GM21825 (cell line): ENCODE measurements around the gene PDGFB.

Experiments used
- ATAC-seq: cut with Tn5 transposase; IDR thresholded peaks from one replicate; pipeline ENCODE4 v1.9.1; 2021; ENCODE audit warnings: mild to moderate bottlenecking, moderate library complexity; ENCODE audit not compliant: unreplicated experiment

Gene PDGFB

GRCh38 chr22:39244496-39245129, at the start of gene PDGFB:
PDGFB (minus strand) TSS chr22:39244982; CDS start chr22:39243963, 1,019 bp downstream.
- no peak for ATAC-seq

DNA sequence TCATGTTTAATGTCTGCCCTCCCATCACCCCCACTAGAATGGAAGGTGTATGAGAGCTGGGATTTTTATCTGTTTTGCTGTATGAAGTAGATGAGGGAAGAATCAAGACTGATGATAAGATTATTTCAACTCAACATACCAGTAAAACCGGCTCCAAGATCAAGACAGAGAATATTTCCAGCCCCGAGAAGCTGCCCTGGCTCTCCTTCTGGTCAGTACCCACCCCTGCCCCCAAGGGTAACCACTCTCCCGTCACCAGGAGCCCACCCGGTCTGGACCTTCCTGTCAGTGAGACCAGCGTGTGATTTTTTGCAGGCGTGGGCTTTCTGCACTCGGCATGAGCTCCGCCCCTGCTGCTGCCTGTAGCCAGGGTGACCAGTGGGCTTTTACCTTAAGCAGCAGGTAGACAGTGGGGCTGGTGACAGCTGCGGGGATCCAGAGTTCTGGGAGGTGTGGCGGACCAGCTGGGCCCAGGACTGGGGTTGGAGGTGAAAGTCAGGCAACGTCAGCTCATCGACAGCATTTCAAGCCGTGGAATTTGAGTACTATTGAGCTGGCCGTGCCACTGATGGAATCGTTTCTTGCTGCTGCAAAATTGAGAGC, 49.1 kb upstream of the PDGFB start:
- no peak for ATAC-seq

GRCh38 chr22:39292561-39293074, 47.8 kb upstream of the PDGFB start:
- no peak for ATAC-seq

GRCh38 chr22:39292031-39292462, 47.3 kb upstream of the PDGFB start:
- no peak for ATAC-seq

DNA sequence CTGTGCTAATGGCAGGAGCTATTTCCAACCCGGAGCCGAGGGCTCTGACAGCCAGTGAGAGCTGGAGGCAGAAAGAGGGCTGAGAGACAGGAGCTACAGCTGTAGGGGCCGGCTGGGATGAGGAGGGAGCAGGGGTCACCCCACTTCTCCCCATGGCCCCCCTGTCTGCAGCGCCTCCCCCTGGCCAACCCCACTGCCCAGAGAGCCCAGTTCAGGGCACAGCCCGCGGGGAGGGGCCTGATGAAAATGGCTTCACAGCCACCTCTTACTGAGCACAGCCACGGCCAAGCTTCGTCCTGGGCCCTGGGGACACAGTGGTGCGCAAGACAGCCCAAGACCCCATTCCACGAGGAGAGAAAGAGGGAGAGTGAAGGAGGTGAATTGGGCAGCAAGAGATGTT, 46.7 kb upstream of the PDGFB start:
- no peak for ATAC-seq

GRCh38 chr22:39290724-39291161, 46.0 kb upstream of the PDGFB start:
- ATAC-seq: no peak

GRCh38 chr22:39289975-39290720, 45.4 kb upstream of the PDGFB start:
- no peak for ATAC-seq

DNA sequence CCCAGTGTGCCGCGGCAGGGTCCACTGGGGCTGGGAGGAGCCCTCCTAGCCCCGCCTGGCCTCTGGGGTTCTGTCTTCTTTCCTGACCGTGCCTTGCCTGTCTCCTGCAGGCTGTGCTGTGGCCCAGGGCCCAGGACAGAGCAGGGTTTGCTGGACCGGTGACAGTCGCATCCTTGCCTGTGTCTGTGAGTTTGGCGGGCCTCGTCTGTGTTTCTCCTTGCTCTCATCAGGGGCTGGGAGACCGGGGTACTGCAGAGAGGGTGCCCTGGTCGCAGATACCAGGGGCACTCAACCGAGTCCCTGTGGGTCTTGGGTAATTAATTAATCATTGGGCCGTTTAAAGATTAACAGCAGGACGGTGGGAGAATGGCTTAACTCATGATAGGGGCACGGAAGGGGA, 44.8 kb upstream of the PDGFB start:
- no peak for ATAC-seq

GRCh38 chr22:39288135-39288898, 43.5 kb upstream of the PDGFB start:
- no peak for ATAC-seq

DNA sequence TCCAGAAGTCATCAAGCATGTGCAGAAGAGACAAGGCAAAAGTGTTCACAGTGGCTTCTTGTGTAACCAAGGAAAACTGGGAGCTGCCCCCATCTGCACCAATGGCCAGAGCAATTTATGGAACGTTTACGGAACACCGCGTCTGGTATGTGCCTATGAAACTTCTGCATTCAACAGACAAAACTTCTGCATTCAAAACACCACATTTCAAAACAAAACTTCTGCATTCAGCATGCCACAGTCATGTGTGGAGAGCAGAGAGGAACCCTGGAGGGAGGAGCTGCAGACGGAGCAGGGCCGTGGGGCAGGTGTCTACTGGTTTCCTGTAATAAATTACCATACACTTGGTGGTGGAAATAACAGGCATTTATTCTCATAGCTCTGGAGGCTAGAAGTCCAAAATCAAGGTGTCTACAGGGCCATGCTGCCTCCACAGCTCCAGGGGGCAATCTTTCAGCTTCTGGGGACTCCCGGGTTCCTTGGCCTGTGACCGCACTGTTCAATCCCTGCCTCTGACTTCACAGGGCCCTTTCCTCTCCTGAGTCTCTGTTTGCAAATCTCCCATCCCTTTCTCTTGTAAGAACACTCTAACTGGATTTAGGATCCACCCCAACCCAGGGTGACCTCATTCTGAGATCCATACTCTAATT, 42.4 kb upstream of the PDGFB start:
- no peak for ATAC-seq

DNA sequence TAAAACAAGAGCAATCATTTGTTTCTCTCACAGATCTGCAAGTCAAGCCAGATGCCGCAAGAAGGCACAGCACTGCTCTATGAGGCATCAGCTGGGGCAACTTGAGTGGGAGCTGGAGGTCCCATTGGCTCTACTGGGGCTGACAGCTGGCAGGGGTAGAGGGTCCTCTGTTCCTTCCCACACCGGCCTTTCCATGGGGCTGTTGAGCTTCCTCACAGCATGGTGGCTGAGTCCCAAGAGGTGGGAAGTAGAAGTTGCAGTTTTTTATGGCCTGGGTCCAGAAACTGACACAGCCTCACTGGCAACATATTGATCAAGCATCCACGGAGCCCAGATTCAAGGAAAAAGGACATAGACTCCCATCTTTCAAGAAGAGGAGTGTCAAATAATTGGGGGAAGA, 40.2 kb upstream of the PDGFB start:
- ATAC-seq: no peak

DNA sequence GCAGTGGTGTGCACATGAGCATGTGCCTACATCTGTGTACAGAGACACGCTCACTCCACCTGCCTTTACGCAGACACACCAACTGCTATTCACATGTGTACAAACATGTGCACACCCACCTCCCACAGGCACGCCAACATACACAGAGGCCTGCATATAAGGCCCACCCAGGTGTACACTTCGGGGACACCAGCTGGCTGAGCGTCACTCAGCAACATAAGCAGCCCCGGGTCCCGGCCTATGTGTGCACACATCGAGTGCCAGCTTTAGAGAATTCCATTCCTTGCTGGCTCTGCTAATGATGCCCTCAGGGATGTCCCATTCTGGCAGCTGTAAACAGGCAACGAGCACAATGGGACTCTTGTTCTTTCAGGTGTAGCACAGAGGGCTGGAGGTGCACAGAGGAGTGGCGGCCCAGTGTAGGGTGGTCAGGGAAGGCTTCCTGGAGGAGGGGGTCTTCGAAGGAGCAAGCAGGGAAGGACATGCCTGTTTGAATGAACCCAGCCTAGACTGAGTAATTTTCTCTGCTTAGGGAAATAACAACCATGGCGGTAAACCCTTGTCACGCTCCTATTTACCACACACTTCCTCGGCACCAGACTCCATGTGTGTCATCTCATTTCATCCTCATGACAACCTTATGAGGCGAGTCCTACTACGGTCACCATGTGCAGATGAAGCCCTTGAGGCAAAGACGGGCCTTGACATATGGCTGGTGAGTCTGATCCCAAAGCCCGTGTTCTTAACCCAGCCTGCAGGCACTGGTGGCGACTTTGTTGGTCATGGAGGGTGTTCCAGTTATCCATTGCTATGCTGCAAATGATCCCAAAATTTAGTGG, 39.6 kb upstream of the PDGFB start:
- no peak for ATAC-seq

GRCh38 chr22:39283322-39284141, 38.8 kb upstream of the PDGFB start:
- no peak for ATAC-seq

GRCh38 chr22:39282645-39283321, 38.0 kb upstream of the PDGFB start:
- ATAC-seq: no peak

DNA sequence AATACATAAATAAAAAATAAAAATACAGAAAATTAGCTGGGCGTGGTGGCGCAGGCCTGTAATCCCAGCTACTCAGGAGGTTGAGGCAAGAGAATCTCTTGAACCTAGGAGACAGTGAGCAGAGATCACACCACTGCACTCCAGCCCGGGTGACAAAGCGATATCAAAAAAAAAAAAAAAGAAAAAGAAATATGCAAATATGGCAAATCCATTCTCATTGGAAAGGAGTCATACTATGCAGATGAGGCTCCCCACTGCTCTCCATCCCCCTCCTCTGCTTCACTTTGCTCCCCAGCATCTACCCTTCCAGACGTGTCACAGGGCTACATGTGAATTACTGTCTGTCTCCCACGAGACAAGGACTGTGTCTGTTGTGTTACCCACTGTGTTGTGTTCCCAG, 36.3 kb upstream of the PDGFB start:
- no peak for ATAC-seq

DNA sequence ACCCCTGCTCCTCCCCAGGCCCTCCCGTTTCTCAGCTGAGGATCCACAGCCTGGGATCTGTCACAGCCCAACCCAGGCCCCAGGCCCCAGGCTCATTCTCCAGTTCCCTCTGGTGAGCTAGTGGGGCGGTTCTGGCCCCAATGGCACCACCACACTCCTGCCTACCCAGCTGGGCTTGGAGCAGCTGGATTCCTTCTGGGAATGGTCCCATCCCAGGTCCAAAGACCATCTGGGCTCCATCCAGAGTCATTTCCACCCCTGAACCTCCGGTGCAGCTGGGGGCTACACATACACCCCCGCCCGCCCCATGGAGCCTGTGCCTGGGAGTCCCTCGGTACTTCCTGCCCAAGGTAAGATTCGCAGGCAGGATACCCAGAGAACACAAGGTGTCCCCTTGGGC, 35.5 kb upstream of the PDGFB start:
- ATAC-seq: no peak

DNA sequence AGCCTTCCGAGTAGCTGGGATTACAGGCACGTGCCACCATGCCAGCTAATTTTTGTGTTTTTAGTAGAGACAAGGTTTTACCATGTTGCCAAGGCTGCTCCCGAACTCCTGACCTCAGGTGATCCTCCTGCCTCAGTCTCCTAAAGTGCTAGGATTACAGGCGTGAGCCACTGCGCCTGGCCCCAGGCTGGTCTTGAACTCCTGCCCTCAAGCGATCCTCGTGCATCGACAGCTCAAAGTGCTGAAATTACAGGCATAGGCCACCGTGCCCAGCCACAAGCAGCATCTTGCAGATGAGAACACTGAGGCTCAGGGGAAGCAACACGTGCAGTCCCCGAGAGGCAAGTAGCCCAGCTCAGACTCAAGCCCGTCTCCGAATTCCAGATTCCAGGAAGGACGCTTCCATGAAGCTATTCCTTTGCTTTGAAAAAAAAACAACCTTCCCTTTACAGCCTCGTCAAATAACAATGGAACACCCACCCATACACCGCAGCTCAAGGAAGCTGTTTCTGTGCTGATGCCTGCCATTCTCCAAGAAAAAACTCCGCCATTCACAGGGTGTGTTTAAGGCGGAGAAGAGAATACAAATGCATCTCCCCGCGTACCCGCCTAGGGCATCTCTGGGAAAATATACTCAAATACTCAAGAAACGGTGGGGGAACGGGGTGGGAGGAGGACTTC, 34.5 kb upstream of the PDGFB start:
- no peak for ATAC-seq

GRCh38 chr22:39278040-39278439, 33.3 kb upstream of the PDGFB start:
- no peak for ATAC-seq
